Right lobe of liver (tissue), 6 donors: ENCODE data around the gene ERC2. TPM values are rescaled to one million over a fixed set of nuclear protein-coding genes. Genes with fewer than 3 reads are reported as not detected.

Experiments
- ATAC-seq, 4 donors: fragments of 200-7000 bp; cut with Tn5 transposase; one replicate each; pipeline ENCODE4 v1.9.1; 2020; ENCODE audit warnings: mild to moderate bottlenecking in 4 of 4, moderate library complexity in 4 of 4
- DNase-seq, 3 donors: peaks; one replicate each; pipeline ENCODE4 v3.0.0-alpha.2; 2020
- H3K27ac ChIP-seq, 3 donors: fragments of 200-600 bp; one replicate each; pipeline ENCODE4 v1.8.0; 2022
- H3K27me3 ChIP-seq, 2 donors: fragments of 200-600 bp; one replicate each; pipeline ENCODE4 v1.8.0; 2022
- H3K36me3 ChIP-seq, 4 donors: fragments of 200-600 bp; sonication (generic) in 1 of 4; one replicate each; pipeline versions ENCODE4 v1.5.1 to v1.8.0; 2017 to 2022; ENCODE audit warnings: control low read depth in 1 of 4
- H3K4me1 ChIP-seq, 4 donors: fragments of 200-600 bp; sonication (generic) in 1 of 4; one replicate each; pipeline versions ENCODE4 v1.5.1 to v1.8.0; 2017 to 2022; ENCODE audit warnings: control low read depth in 1 of 4
- H3K4me3 ChIP-seq, 3 donors: fragments of 200-600 bp; one replicate each; pipeline ENCODE4 v1.8.0; 2022
- H3K9me3 ChIP-seq, 4 donors: fragments of 200-600 bp; sonication (generic) in 1 of 4; one replicate each; pipeline versions ENCODE4 v1.5.1 to v1.8.0; 2017 to 2022; ENCODE audit warnings: control low read depth in 1 of 4
- CTCF ChIP-seq, 4 donors: fragments of 200-600 bp in 3 of 4; fragments of 450-650 bp in 1 of 4; IDR thresholded peaks; one replicate each; pipeline versions ENCODE4 v1.5.1 to v1.8.0; 2016 to 2022; ENCODE audit warnings: antibody characterized with exemption in 4 of 4, mild to moderate bottlenecking in 2 of 4
- POLR2A ChIP-seq: fragments of 450-650 bp; IDR thresholded peaks from one replicate; pipeline ENCODE4 v1.6.1; 2017; ENCODE audit warnings: antibody characterized with exemption, mild to moderate bottlenecking
- WGBS: methylation state at CpG from one replicate; pipeline ENCODE4 v1.1.6; 2018; ENCODE audit warnings: low coverage, low lambda C conversion rate; ENCODE audit not compliant: insufficient coverage; ENCODE audit errors: missing lambda C conversion rate; 5-methylcytosine and 5-hydroxymethylcytosine counted together
- intact Hi-C, 2 donors: fragments of 100-400 bp; cut with DNase I; formaldehyde crosslinking; loops; one replicate each; pipeline versions ENCODE4 v1.11.2 to v1.14.1; 2022
- total RNA-seq, 6 experiments: library from RNA; depleted of rRNA in 2 of 6; stranded (reverse); fragments of >200 nt in 2 of 6; fragmentation: NEBNext Ultra II Directional in 3 of 6; extraction: Animal tissue kit (Norgen Biotek cat#: 25700) in 3 of 6; gene quantifications; one replicate each; pipeline versions ENCODE4 v1.1.0 to v1.2.4, GENCODE V29; 2016 to 2023
- donor health status: DM: no; HTN: yes; CAD: no.
- donor health status: DM: no; HTN: no; CAD: no.
- donor health status: DM: no; HTN: no; CAD: no.
- donor health status: DM: no; HTN: yes; CAD: no.
- donor health status: DM: no; HTN: yes; CAD: no.

ERC2 gene
- total RNA-seq, 6 experiments from 2014 or later: not detected

GRCh38 chr3:55519019-55519418 is 949.2 kb downstream of the ERC2 start:
- H3K27ac ChIP-seq: no peak overlapping the region
- intact Hi-C loops: no loop called here
- ATAC-seq (no peak), DNase-seq (no peak)
- no peak overlapping the region for H3K4me3 ChIP-seq
- TF ChIP-seq POLR2A (no peak), CTCF (IDR thresholded peaks at IDR 0.05) (no peak)
- WGBS: no CpG with 5 or more reads among the region's 3 CpGs
- H3K9me3 ChIP-seq: no peaks in the 10 kb centered on the region
- no peaks in the 10 kb centered on the region for H3K27me3 ChIP-seq
- H3K4me1 ChIP-seq: peaks cover 0 to 14% (median 6%) of the 10 kb centered on the region in 4 donors
- H3K36me3 ChIP-seq: no peaks in the 10 kb centered on the region

GRCh38 chr3:55518451-55518850 is 949.8 kb downstream of the ERC2 start:
- DNase-seq (no peak), ATAC-seq (no peak)
- TF ChIP-seq POLR2A (no peak), CTCF (IDR thresholded peaks at IDR 0.05) (no peak)
- Histone ChIP-seq H3K4me3 (no peak overlapping the region), H3K9me3 (no peaks in the 10 kb centered on the region), H3K27me3 (no peaks in the 10 kb centered on the region), H3K36me3 (no peaks in the 10 kb centered on the region), H3K27ac (no peak overlapping the region), H3K4me1 (peaks cover 0 to 14% (median 6%) of the 10 kb centered on the region in 4 donors)
- WGBS: 70% methylated on average over 6 of the region's 6 CpGs
- intact Hi-C loops: no loop called here

GRCh38 chr3:55516392-55517030 is 951.8 kb downstream of the ERC2 start:
- H3K9me3 ChIP-seq: no peaks in the 10 kb centered on the region
- no peak for TF ChIP-seq POLR2A
- no peak for TF ChIP-seq CTCF (IDR thresholded peaks at IDR 0.05)
- no peak for ATAC-seq
- H3K4me1 ChIP-seq: peaks cover 0 to 6% (median 3%) of the 10 kb centered on the region in 4 donors
- H3K27me3 ChIP-seq: no peaks in the 10 kb centered on the region
- H3K4me3 ChIP-seq: no peak overlapping the region
- intact Hi-C loops: no loop called here
- H3K36me3 ChIP-seq: no peaks in the 10 kb centered on the region
- WGBS: 82% methylated on average over 10 of the region's 10 CpGs
- no peak for DNase-seq
- H3K27ac ChIP-seq: no peak overlapping the region

- no peaks in the 10 kb centered on the region for H3K4me1 ChIP-seq
- no peaks in the 10 kb centered on the region for H3K27me3 ChIP-seq
- WGBS: 60% methylated on average over 14 of the region's 14 CpGs
- no peak for DNase-seq
- H3K4me3 ChIP-seq: no peak overlapping the region
- no peak overlapping the region for H3K27ac ChIP-seq
- H3K9me3 ChIP-seq: no peaks in the 10 kb centered on the region
- no peak for ATAC-seq
- no peaks in the 10 kb centered on the region for H3K36me3 ChIP-seq
- intact Hi-C loops: no loop called here
- TF ChIP-seq POLR2A (no peak), CTCF (IDR thresholded peaks at IDR 0.05) (no peak)
Measured at GRCh38 chr3:55515550-55516246, 952.6 kb downstream of the ERC2 start.
